HG02571 (cell line): Measurements from ENCODE around the gene RANBP3.
"Not testable (repeated sequence)": the region's sequence is repeated elsewhere in the genome, so short reads cannot be mapped to it uniquely, and the experiment has no call there.

Experiments used
- ATAC-seq: cut with Tn5 transposase; IDR thresholded peaks from one replicate; pipeline ENCODE4 v1.9.1; 2021; ENCODE audit warnings: mild to moderate bottlenecking, moderate library complexity; ENCODE audit not compliant: unreplicated experiment

Gene RANBP3

GRCh38 chr19:5967994-5968430 is 9.9 kb downstream of the RANBP3 start:
- no peak for ATAC-seq

DNA sequence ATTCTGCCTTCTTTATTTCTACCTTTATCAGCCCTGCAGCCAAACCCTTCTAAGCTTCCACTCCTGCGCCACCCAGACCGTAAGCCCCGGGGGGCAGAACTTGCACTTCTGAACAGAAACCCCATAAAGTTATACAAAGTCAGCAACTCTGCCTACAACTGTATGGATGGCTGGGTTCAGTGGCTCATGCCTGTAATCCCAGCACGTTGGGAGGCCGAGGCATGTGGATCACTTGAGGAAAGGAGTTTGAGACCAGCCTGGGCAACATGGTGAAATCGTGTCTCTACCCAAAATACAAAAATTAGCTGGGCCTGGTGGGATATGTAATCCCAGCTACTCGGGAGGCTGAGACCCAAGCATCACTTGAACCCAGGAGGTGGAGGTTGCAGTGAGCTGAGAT is 10.4 kb downstream of the RANBP3 start:
- no peak for ATAC-seq

DNA sequence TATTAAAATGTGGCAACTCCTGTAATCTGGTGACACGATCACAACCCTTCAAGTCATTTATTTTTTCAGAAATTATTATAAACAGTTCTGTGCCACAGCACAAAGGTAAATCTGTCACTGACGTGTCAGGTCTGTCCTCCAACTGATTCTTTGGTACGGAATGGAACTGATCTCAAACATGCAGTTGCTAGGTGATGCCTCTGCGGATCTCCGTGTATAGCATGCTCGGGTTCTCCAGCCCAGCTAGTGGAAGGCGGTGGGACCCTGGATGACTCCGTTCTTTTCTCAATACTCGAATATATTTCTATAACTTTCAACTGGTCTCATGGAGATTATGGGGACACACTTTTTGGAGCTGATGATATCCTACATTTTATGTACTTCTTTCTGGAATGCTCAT is 11.0 kb downstream of the RANBP3 start:
- no peak for ATAC-seq

- ATAC-seq: no peak
Observed at GRCh38 chr19:5966215-5966614, 11.7 kb downstream of the RANBP3 start.

- no peak for ATAC-seq
Observed at GRCh38 chr19:5964816-5965565, 12.9 kb downstream of the RANBP3 start.

DNA sequence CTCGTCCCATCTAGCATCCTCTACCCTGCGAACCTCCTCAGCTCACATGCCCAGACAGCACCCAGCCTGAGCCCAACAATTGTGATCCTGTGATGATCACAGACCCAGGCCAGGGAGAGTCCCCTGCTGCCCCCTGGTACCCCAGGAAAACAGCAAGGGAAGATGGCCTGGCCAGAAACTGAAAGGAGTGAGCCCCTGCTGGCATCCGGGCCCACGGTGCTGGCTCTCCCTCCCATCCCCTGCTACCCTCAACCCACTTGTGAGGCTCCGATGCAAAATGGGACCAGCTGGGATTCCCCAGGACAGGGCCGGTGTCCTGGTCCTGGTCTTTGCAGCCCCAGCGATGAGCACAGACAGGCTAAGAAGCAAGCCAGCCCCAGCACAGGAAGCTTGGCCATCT is 14.1 kb downstream of the RANBP3 start:
- no peak for ATAC-seq

- not testable (repeated sequence) for ATAC-seq
Observed at GRCh38 chr19:5963259-5963658, 14.7 kb downstream of the RANBP3 start.

GRCh38 chr19:5961969-5962945 is 15.7 kb downstream of the RANBP3 start:
- ATAC-seq: no peak

DNA sequence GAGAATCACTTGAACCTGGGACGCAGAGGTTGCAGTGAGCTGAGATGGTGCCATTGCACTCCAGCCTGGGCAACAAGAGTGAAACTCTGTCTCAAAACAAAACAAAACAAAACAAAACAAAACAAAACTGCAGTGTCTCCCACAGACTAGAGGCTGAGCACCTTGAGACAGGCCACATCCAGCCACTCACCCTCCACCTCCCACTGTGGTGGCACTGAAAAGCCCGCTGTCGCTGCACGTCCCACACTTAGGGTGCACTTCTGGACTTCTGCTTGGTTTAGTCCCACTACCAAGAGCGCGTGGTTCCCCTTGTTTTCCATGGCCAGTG is 16.3 kb downstream of the RANBP3 start:
- not testable (repeated sequence) for ATAC-seq

DNA sequence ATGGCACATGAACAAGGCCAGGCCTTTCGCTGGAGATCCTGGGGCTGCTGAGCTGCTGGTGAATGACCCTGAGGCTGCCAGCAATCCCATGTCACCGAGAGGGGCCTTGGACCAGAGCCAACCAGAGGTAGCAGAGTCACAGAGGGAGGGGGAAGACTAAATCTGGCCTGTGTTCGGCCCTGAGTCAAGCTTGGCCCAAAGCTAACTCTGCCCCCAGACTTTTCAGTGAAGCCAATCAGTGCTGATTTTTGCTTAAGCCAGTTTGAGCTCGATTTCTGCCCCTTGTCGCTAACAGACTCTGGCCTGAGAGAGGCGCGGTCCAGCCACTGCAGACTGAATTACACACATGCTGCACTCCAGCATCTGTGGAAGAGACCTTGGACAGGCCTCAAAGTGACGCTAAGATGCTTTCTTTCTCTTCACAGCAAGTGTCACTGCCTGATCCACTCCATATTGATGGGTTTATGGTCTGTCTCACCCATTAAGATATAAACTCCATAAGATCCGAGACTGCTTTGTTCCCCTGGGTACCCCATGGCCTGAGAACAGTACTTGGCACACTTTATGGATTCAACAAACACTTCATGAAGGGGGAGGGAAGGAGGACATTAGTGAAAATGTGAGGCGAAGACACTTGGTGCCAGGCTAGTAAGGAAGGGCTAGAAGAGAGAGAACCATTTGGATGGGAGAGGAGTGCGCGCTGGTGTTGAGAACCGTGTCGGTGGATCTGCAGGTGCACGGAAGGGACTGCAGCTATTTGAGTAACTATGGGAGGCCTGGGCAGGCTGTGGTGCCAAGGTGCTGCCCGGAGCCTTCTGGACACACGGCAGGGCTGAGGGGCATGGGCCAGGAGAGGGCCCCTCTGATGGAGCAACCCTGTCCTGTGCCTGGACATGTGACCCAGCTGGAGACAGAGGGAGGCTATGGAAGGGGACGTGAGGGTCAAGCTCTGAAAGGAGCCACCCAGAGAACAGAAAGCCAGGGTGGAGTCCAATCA is 17.6 kb downstream of the RANBP3 start:
- no peak for ATAC-seq

- ATAC-seq: no peak
Observed at GRCh38 chr19:5959260-5960004, 18.5 kb downstream of the RANBP3 start.

DNA sequence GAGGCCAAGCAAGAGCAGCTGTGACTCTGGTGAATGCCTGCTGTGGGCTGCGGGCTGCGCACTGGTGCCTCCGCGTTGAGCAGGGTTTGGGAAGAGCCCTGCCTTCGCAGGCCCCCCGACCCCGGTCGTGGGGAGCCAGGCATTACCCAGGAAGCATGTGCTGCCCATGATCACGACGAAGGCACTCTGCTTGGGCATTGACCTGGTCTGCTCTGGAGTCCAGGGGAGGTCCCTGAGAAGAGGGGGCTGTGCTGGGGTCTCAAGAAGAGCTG is 19.2 kb downstream of the RANBP3 start:
- no peak for ATAC-seq

GRCh38 chr19:5958074-5958850 is 19.7 kb downstream of the RANBP3 start:
- no peak for ATAC-seq

GRCh38 chr19:5957170-5957569 is 20.8 kb downstream of the RANBP3 start:
- ATAC-seq: no peak

DNA sequence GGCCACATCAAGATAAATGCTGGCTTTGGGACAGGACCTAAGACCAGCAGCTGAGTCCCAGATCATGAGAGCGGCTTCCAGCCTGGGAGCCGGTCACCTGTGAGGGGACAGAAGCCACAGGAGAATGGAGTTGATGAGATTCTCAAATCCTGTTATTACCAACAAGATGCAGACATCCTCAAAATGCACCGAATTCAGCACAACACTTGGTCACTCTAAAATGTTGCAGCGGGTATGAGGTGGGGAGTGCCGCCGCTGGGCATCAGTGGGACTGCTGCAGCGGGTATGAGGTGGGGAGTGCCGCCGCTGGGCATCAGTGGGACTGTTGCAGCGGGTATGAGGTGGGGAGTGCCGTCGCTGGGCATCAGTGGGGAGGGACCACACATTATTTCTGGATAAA is 21.2 kb downstream of the RANBP3 start:
- no peak for ATAC-seq

GRCh38 chr19:5956323-5956722 is 21.6 kb downstream of the RANBP3 start:
- ATAC-seq: no peak

DNA sequence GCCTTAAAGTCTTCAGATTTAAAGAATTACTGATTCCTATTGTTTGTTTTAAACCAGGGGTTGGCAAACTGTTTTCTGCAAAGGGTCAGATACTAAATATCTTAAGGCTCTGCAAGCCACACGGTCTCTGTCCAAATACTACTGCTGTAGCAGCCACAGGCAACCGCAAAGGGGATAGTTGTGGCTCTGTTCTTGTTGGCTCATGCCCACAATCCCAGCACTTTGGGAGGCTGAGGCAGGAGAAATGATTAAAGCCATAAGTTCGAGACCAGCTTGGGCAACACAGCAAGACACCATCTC is 22.4 kb downstream of the RANBP3 start:
- ATAC-seq: no peak

- no peak for ATAC-seq
Observed at GRCh38 chr19:5954293-5954692, 23.6 kb downstream of the RANBP3 start.

DNA sequence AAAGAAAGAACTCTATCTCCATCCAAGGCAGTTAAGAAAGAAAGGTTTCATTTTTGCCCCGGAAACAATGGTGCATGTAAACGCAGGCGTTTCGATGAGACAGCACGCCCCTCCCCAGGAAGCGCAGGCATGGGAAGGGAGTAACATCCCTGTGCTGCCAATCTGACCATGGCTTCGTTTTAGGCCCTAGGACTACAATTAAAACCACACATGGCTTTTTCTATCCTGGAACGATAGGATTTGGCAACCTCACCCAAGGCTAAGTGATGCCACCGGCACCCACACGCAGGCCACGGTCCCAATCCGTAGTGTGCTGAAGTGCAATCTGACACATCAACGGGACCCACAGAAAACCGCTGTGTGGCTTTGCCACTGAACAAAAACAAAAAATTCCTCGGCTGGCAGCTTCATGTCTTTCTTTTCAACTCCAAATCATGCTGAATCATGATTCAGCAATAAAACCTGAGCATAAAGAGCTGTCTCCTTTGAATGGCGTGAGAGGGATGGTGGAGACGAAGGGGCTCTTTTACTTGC is 24.2 kb downstream of the RANBP3 start:
- ATAC-seq: no peak
